Umbilical cord (tissue), 2 donors: Measurements from ENCODE around the gene COX19. TPM values are rescaled to one million over a fixed set of nuclear protein-coding genes. Genes with fewer than 3 reads are reported as not detected.
A peak's percentile ranks its signal among the peaks of the same experiment; 100 is the strongest.

Source experiments
- DNase-seq: peaks from one replicate; pipeline ENCODE4 v3.0.0-alpha.2; 2015; ENCODE audit warnings: low spot score
- total RNA-seq: library from RNA; depleted of rRNA; stranded (reverse); fragments of >200 nt; gene quantifications from one replicate; pipeline ENCODE4 v1.2.3, GENCODE V29; 2014; ENCODE audit warnings: low replicate concordance; ENCODE audit not compliant: insufficient read depth

Gene COX19, protein sequence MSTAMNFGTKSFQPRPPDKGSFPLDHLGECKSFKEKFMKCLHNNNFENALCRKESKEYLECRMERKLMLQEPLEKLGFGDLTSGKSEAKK
- total RNA-seq, result 5.3 TPM

DNA sequence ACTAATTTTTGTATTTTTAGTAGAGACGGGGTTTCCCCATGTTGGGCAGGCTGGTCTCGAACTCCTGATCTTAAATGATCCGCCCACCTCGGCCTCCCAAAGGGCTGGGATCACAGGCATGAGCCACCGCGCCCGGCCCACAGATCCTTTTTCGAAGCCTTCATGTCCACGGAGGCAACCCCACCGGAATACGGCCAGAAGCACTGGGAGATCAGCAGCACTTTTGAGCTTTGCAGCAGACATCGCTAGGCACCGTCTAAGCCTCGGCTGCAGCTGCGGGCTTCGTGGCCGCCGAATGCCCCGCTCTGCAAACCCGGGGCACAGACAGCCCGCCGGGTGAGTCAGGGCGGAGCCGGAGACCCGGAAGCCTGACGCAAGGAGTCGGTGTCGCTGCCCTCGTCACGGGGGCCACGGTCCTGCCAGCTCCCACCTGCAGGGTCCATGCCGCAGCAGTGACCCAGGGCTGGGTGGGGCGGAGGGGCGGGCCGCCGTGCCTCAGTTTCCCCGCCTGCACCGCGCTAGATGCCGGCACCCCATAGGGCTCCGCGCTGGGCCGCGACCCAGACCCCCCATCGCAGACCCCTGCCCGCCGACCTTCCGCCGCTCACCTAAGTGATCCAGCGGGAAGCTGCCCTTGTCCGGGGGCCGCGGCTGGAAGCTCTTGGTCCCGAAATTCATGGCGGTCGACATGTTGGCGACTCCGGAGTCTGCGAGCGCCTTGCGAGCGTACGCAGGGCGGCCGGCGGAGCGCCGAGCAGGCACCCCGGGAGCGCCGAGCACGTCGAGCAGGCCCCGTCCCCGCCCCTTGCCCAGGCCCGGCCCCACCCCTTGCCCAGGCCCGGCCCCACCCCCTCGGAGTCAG is at the start of gene COX19:
TSS of gene COX19 (minus strand) at position 730 of the 862 bp plus-strand sequence. CDS start at position 690, 40 bp downstream.
- DNase-seq, result peak; percentile 88

DNA sequence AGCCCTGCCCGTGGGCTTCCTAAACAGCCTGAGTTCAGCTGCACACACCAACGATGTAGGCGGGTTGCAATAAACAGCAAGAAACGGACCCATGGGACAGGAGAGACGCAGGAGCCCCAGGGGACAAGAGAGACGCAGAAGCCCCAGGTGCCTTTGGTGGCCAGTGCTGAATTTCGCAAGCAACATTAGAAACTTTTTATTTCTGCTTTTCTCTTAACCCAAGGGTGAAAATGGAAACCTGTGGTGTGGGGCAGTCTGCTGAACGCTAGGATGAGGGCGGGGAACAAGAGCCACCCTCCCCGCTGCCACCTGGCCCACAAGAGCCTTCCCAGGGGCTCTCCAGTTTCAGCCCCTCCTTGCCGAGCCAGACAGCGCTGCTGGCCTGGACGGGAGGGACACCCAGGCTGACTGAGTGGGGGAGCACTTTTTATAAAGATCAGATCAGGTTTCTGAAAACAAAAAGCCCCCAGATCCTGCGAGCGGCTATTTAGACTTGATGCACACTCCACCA is 49.0 kb upstream of the COX19 start:
- DNase-seq, result no peak

- no peak for DNase-seq
Observed at GRCh38 chr7:1022801-1023465, 47.6 kb upstream of the COX19 start.

DNA sequence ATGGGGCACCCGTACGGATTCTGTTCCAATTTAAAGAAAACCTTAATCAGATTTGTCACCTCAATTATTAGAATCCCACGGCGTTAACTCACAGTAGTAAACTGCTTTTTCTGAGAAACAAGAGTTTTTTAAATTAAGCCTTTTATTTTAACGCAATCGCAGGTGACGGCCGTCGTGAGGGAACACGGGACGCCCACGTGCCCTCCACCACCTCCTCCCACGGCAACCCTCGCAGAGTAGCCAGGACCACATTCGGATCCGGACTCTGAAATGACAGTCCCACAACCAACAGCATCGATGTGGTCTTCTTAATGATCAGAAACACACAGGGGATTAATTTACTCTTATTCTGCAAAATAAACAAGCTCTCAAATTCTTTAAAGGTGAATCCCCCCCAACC is 47.0 kb upstream of the COX19 start:
- DNase-seq, result no peak

GRCh38 chr7:1021931-1022330 is 46.6 kb upstream of the COX19 start:
- no peak for DNase-seq

- DNase-seq, result no peak
Observed at GRCh38 chr7:1021366-1021765, 46.0 kb upstream of the COX19 start.

- no peak for DNase-seq
Observed at GRCh38 chr7:1020849-1021251, 45.5 kb upstream of the COX19 start.

GRCh38 chr7:1019789-1020610 is 44.7 kb upstream of the COX19 start:
- no peak for DNase-seq

DNA sequence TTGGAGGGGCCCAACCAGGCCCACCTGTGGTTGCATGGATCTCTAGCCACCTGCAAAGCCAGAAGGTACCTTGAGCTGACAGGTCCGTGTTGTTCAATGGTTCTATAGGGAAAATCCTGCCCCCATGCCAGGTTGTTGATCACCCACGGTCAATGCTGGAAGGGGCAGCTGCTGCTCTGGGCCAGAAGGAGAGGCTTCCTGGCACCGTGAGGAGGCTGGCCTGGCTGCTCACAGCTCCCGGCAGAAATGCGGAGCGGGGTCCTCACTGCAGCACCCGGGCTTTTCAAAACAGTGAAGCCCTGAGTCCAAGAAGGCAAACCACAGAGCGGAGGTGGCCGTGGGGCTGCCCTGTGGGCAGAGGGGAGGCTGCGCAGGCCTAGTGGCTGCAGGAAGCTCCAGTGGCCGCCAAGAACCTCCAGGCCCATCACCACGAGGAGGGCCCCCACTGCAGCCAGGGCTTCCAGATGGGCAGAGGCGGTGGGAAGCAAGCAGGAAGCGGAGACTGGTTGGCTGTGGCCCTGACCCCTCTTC is 44.0 kb upstream of the COX19 start:
- no peak for DNase-seq

GRCh38 chr7:1018334-1018695 is 43.0 kb upstream of the COX19 start:
- no peak for DNase-seq

GRCh38 chr7:1017586-1018333 is 42.4 kb upstream of the COX19 start:
- DNase-seq, result no peak

DNA sequence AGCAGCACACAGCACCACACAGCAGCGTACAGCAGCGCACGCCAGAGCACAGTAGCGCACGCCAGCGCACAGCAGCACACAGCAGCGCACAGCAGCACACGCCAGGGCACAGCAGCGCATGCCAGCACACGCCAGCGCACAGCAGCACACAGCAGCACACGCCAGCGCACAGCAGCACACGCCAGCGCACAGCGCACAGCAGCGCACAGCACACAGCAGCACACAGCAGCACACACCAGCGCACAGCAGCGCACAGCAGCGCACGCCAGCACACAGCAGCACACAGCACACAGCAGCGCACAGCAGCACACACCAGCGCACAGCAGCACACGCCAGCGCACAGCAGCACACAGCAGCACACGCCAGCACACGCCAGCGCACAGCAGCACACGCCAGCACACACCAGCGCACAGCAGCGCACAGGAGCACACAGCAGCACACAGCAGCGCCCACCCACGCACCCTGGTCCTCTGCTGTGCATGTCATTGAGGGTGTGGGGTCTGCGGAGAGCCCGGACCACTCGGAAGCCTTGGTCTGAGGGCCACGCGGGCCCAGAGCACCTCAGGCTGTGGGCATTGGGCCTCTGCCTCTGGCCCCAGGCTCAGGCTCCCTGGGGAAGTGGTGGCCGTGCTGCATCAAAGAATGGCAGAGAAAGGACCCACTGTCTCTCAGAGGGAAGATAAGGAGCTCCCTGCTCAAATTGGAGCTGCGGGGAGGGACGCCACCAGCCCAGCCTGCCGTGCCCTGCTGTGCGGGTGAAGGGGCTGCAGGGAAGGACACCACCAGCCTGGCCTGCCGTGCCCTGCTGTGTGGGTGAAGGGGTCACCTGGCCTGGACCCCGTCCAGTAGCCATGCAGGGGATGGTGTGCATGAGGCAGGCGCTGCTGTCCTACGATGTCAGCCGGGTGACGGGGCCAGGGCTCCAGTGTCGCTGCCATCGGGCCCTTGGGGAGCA is 41.5 kb upstream of the COX19 start:
- no peak for DNase-seq

- DNase-seq, result no peak
Observed at GRCh38 chr7:1015196-1016121, 40.1 kb upstream of the COX19 start.

- no peak for DNase-seq
Observed at GRCh38 chr7:1014681-1015080, 39.3 kb upstream of the COX19 start.

GRCh38 chr7:1013581-1013980 is 38.2 kb upstream of the COX19 start:
- DNase-seq, result peak; percentile 62

- DNase-seq, result no peak
Observed at GRCh38 chr7:1012716-1013095, 37.4 kb upstream of the COX19 start.

DNA sequence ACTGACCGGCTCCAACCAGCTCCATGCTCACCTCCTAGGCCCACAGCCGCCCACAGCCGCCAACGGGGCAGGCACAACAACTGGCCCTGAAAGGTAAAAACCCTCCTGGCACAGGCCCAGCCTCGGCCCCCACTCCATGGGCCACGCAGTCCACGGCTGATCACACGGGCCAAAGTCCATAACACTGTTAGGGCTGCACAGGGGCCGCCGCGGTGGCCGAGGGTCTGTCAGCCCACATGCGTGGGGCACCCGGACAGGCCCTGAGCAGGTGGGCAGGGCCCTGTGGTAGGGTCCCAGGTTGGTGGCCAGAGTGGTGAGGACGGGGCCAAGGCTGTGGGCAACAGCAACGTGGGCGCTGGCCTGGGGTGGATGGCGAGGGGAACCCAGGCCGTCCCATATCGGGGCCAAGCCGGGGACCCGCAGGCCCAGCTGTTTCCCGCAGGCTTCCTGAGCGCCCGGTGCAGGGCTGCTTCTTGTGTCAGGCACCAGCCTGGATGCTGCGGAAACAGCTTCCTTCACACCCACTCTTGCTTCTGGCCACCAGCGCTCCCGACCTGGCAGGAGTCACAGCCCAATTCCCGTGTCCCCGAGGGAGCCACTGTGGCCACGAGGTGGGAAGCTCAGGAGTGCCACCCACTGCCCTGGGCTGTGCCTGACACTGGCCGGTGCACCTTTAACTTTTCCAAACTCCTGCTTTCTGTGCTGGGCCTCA is 36.8 kb upstream of the COX19 start:
- no peak for DNase-seq
